Stimulated activated CD8-positive, alpha-beta memory T cell treated with anti-CD3 and anti-CD28 coated beads, Interleukin-2, amount 100 ng/mL, for 48 hours (primary cell): ENCODE measurements around the gene SMAD6.

Experiments
- DNase-seq, 2 donors: peaks; one replicate each; pipeline ENCODE4 v3.0.0-alpha.2; 2020; ENCODE audit warnings: low read depth in 2 of 2

Gene SMAD6

DNA sequence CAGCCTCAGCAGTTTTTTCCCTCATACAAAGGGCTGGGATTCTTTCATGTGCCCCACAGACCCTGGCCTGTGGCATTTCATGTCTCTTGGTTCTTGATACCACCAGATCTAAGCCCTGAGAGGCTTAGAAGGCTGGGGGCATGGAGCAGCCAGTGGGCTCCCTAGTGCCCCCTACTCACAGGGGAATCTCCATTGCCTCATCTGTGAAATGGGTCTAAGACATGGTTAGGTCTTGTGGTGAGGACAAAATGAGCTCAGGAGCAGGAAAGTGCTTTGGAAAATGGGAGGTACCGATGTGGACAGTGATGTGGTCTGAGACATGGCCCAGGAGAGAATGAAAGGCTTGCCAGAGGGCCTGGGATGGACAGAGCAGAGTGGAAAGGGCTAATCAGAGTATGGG lies 94.3 kb downstream of the SMAD6 start:
- no peak for DNase-seq

DNA sequence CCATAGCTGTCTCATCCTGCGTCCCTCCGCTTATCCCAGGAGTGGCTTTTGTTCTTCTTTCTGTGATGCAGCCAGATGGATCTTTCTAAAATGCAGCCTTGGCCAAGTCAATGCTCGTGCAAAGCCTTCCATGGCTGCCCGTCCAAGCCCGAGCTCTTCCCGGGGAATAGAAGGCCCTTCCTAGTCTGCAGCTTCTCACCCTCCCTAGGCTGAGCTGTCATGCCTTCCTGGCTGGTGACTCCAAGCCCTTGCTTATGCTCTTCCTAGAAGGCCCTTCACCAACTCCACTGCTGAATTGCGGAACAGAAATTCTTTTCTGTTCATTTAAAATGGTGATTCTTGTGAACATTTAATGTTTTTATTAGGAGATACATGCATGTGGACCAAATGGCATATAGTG lies 95.9 kb downstream of the SMAD6 start:
- no peak for DNase-seq

GRCh38 chr15:66798426-66799061 lies 96.5 kb downstream of the SMAD6 start:
- no peak for DNase-seq

GRCh38 chr15:66799242-66799641 lies 97.2 kb downstream of the SMAD6 start:
- DNase-seq = no peak

GRCh38 chr15:66800584-66801235 lies 98.7 kb downstream of the SMAD6 start:
- DNase-seq = no peak

- no peak for DNase-seq
These were observed 99.2 kb downstream of the SMAD6 start for GRCh38 chr15:66801266-66801665.

DNA sequence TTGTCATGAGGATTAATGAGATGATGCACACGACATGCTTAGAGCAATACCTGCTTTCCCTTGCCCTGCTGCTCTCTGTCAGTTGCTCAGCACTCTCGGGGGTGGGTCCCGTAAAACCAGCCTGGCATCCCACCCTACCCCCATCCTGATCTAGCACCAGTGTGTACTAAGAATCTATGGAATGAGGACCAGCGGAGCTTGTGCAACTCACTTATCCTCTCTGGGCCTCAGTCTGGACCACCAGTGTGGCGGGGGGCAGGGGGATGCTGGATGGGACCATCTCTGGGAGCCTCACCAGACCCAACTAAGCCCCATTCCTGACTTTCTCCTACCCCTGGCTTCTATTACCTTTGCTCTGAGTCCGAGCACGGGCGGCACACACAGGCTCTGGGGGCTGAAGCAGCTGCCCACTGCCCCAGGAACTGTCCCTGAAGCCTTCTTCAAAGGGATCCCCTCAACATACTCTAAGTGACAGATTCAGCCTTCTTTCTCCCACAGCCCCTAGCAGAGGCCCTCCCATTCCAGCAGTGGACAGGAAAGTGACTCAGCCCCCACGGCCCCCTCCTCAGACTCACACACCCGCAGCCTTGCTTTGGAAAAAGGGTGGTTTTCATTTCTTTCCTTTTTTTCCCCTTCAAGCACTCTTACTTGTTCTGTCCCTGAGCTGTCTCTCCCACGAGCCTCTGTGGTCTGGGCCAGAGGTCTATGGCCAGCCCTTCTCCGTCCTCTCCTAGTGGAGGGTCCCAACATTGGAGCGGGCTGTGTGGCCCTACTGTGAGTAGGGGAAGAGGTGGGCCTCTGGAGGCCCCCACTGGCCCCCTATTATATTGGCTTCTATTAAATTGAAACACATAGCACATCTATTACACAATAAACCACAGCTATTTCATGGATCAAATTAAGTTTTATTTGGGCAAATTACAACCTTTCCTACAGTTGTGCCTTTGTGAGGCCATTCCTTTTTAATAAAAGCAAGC lies 100.3 kb downstream of the SMAD6 start:
- DNase-seq = no peak

- DNase-seq = no peak
These were observed 101.2 kb downstream of the SMAD6 start for GRCh38 chr15:66803182-66803729.

DNA sequence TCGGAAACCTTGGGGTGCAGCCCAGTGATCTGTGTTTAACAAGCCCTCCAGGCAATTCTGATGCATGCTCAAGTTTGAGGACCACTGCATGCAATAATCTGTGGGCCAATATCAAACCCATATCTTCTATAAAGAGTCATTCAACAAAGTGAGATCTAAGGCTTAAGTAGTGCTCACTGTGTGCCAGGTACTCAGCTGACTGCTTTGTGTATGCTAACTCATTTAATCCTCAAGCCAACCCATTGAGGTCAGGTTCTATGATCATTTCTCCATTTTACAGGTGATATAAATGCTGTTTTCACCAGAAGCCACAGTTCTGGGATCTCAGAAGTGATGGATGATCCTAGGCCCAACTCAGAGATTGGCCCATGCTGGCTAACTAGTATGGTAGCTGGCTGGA lies 101.7 kb downstream of the SMAD6 start:
- DNase-seq = no peak

- DNase-seq = no peak
These were observed 103.3 kb downstream of the SMAD6 start for GRCh38 chr15:66805202-66805885.

DNA sequence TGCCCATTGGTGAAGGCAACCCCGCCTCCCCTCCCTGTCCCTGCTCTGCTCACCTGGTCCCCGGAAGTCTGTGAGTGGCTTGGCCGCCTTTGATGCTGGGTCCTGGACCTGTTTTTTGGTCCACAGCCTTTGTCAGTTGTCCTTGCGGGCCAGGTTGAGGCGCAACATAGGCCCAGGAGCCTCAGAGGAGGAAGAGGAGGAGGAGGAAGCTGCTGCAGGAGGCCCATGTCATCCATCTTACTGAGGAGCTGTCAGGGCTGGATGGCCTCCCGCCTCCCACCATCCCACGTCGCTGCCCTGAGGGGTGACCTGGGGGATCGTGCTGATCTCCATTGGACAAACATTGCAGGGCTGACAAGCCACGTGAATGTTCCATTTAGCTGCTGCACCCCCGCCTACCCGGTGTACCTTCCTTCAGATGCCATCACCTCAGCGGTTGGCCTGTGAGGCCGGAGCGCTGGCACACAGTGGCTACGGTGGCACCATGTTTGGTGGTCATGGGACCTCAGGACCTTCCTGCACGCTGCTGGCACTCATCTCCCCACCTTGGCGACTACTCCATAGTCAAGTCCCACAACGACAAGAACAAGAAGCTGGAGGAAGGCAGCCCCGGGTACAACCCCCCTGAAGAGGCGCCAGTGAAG lies 106.3 kb downstream of the SMAD6 start:
- DNase-seq = no peak

- no peak for DNase-seq
These were observed 107.6 kb downstream of the SMAD6 start for GRCh38 chr15:66809664-66810063.

DNA sequence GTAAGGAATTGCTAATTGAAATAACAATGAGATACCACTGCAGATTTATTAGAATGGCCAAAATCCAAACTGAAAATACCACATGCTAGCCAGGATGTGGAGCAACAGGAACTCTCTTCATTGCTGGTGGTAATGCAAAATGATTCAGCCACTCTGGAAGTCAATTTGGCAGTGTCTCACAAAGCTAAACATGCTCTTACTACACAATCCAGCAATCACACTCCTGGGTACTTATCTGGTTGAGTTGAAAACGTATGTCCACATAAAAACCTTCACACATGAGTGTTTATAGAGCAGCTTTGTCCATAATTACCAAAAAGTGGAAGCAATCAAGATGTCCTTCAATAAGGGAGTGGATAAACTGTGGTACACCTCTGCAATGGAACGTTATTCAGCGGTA lies 113.3 kb downstream of the SMAD6 start:
- no peak for DNase-seq

GRCh38 chr15:66816201-66816600 lies 114.2 kb downstream of the SMAD6 start:
- no peak for DNase-seq

DNA sequence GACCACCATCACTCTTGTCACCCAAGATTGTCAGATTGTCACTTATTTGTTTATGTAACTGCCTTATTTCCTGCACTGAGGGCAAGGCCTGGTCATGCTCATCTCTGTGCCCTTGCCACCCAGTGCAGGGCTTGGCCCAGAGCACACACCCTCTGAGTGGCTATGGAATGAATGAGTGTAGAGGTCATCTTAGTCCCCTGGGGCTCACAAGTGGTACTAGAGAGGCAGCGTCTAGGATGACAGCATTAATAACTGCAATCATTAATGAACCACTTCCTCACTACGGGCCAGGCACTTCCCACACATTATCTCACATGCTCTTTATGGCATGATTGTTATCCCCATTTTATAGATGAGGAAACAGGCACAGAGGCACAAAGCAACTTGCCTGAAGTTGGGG lies 117.0 kb downstream of the SMAD6 start:
- no peak for DNase-seq

GRCh38 chr15:66820481-66821176 lies 118.6 kb downstream of the SMAD6 start:
- no peak for DNase-seq

DNA sequence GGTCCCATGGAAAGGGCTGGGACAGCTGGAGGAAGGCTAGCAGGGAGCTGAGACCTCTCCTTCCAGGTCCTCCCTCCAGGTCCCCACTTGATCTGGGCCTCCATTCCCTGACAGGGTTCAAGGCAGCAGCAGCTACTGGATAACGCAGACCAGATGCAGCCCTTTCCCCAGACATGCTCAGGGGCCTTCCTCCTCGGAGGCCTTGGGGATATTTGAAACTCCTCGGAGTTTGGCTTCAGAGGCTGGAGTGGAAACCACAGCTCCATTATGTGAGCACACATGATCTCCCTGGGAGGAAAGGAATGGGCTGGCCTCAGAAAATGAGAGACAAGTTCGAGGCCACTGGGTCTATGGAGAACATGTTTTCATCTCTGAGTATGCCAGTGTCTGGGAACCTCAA lies 119.3 kb downstream of the SMAD6 start:
- no peak for DNase-seq

DNA sequence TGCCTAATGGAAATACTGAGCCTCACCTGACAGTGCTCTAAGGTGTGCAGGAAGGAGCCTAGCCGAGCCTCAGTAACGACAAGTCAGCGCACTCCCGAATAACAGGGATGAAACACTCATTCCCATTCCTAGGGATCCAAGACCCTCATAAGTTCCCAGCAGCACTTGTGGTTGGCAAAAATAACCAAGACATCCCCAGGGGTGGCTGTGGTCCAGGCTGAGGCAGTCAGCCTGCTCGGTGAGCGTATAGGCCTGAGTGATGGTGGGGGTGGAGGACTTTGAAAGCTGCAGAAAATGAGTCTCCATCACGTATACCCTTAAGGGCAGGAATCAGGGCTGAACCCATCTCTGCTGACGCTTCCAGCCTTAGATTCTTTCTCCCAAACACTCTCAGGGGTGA lies 120.1 kb downstream of the SMAD6 start:
- no peak for DNase-seq

DNA sequence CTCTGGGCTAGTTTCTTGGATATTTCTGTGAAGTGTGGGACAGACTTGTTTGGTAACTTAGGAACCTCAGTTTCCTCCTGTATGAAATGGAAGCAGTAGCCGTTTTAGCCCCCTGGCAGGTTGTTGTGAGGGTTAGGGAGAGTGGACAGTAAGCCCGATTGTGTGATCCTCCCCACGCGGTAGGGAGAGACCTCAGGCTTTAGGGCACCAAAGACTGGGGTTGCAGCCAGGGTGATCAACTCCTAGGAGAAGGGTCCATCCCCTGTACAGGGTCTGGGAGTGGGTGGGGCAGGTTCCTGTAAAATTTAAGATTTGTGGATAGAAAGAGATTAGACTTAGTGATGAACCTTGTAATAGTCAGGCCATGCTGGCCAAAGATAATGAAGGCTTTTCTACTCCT lies 120.5 kb downstream of the SMAD6 start:
- DNase-seq = no peak

DNA sequence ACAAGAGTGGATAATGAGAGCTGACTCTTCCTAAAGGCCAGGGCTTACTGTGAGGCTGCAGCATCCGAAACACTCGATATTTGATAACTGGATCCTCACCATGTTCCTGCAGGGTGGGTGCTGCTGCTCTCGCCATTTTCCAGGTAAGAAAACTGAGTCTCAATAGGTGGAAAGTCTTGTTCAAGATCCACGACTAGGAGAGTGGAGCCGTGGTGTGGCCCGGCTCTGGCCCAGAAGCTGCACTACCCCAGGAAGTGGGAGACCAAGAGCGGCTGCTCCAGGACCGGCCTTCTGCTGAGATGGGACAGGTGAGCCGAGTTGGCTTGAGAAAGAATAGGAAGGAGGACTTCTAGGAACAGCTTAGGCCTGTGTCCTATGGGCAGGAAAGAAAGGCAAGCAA lies 121.6 kb downstream of the SMAD6 start:
- DNase-seq = no peak

DNA sequence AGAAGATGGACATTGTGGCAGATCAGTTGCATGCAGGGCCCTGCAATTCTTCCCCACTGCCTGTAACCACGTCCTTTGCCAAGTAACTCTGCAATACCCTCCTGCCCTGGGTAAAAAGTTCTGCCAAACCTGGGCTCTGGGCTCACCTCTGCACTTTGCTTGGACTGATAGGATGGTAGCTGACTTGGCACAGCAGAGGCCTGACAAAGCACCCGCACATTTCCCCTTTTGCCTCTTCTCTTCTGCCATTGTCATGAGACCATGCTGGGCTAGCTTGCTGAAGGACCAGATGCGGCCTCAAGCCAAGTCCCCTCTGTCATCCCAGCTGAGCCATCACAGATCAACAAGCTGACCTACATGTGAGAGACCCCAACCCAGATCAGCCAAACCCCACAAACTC lies 122.4 kb downstream of the SMAD6 start:
- DNase-seq = no peak
